Right lobe of liver (tissue), 6 donors: Measurements from ENCODE around the gene USP1. TPM values are rescaled to one million over a fixed set of nuclear protein-coding genes. Genes with fewer than 3 reads are reported as not detected.

Experiments
- ATAC-seq, 4 donors: fragments of 200-7000 bp; cut with Tn5 transposase; one replicate each; pipeline ENCODE4 v1.9.1; 2020; ENCODE audit warnings: mild to moderate bottlenecking in 4 of 4, moderate library complexity in 4 of 4
- DNase-seq, 3 donors: peaks; one replicate each; pipeline ENCODE4 v3.0.0-alpha.2; 2020
- H3K27ac ChIP-seq, 3 donors: fragments of 200-600 bp; one replicate each; pipeline ENCODE4 v1.8.0; 2022
- H3K27me3 ChIP-seq, 2 donors: fragments of 200-600 bp; one replicate each; pipeline ENCODE4 v1.8.0; 2022
- H3K36me3 ChIP-seq, 4 donors: fragments of 200-600 bp; sonication (generic) in 1 of 4; one replicate each; pipeline versions ENCODE4 v1.5.1 to v1.8.0; 2017 to 2022; ENCODE audit warnings: control low read depth in 1 of 4
- H3K4me1 ChIP-seq, 4 donors: fragments of 200-600 bp; sonication (generic) in 1 of 4; one replicate each; pipeline versions ENCODE4 v1.5.1 to v1.8.0; 2017 to 2022; ENCODE audit warnings: control low read depth in 1 of 4
- H3K4me3 ChIP-seq, 3 donors: fragments of 200-600 bp; one replicate each; pipeline ENCODE4 v1.8.0; 2022
- H3K9me3 ChIP-seq, 4 donors: fragments of 200-600 bp; sonication (generic) in 1 of 4; one replicate each; pipeline versions ENCODE4 v1.5.1 to v1.8.0; 2017 to 2022; ENCODE audit warnings: control low read depth in 1 of 4
- POLR2A ChIP-seq: fragments of 450-650 bp; IDR thresholded peaks from one replicate; pipeline ENCODE4 v1.6.1; 2017; ENCODE audit warnings: antibody characterized with exemption, mild to moderate bottlenecking
- WGBS: methylation state at CpG from one replicate; pipeline ENCODE4 v1.1.6; 2018; ENCODE audit warnings: low coverage, low lambda C conversion rate; ENCODE audit not compliant: insufficient coverage; ENCODE audit errors: missing lambda C conversion rate; 5-methylcytosine and 5-hydroxymethylcytosine counted together
- intact Hi-C, 2 donors: fragments of 100-400 bp; cut with DNase I; formaldehyde crosslinking; loops; one replicate each; pipeline versions ENCODE4 v1.11.2 to v1.14.1; 2022
- total RNA-seq, 6 experiments: library from RNA; depleted of rRNA in 2 of 6; stranded (reverse); fragments of >200 nt in 2 of 6; fragmentation: NEBNext Ultra II Directional in 3 of 6; extraction: Animal tissue kit (Norgen Biotek cat#: 25700) in 3 of 6; gene quantifications; one replicate each; pipeline versions ENCODE4 v1.1.0 to v1.2.4, GENCODE V29; 2016 to 2023
- TF ChIP-seq, protein P1 (sequence below), 4 donors: fragments of 200-600 bp in 3 of 4; fragments of 450-650 bp in 1 of 4; IDR thresholded peaks; one replicate each; pipeline versions ENCODE4 v1.5.1 to v1.8.0; 2016 to 2022; ENCODE audit warnings: antibody characterized with exemption in 4 of 4, mild to moderate bottlenecking in 2 of 4
- donor health status: DM: no; HTN: yes; CAD: no.
- donor health status: DM: no; HTN: no; CAD: no.
- donor health status: DM: no; HTN: no; CAD: no.
- donor health status: DM: no; HTN: yes; CAD: no.
- donor health status: DM: no; HTN: yes; CAD: no.

The USP1 gene
- total RNA-seq, 6 experiments from 2014 or later = 4.9 to 8.4 (median 6.6) TPM

DNA sequence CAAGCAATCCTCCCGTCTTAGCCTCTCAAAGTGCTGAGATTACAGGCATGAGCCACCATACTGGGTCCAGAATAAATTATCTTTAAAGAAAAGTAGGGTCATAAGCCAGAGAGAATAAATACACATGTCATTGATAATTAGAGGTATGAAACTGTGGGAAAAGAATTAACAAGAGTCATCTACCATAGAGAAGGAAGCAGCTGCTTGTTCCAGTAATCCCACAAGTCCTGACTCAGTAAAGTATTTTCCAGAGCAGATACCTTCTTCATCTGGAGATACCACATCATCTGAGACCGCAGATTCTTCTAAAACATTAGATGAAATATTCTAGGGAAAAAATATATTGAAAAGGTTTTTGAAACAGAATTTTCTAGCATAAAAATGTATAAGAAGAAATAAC lies 55.7 kb downstream of the USP1 start:
- 93% methylated on average over 1 of the region's 2 CpGs for WGBS
- Histone ChIP-seq H3K9me3 (peaks cover 0 to 2% (median 0%) of the 10 kb centered on the region in 4 donors), H3K27ac (no peak overlapping the region), H3K4me3 (no peak overlapping the region), H3K27me3 (no peaks in the 10 kb centered on the region), H3K36me3 (peaks cover 0 to 24% (median 1%) of the 10 kb centered on the region in 4 donors), H3K4me1 (no peaks in the 10 kb centered on the region)
- intact Hi-C loops = no loop called here
- ATAC-seq (no peak), DNase-seq (no peak)
- TF ChIP-seq, protein P1, sequence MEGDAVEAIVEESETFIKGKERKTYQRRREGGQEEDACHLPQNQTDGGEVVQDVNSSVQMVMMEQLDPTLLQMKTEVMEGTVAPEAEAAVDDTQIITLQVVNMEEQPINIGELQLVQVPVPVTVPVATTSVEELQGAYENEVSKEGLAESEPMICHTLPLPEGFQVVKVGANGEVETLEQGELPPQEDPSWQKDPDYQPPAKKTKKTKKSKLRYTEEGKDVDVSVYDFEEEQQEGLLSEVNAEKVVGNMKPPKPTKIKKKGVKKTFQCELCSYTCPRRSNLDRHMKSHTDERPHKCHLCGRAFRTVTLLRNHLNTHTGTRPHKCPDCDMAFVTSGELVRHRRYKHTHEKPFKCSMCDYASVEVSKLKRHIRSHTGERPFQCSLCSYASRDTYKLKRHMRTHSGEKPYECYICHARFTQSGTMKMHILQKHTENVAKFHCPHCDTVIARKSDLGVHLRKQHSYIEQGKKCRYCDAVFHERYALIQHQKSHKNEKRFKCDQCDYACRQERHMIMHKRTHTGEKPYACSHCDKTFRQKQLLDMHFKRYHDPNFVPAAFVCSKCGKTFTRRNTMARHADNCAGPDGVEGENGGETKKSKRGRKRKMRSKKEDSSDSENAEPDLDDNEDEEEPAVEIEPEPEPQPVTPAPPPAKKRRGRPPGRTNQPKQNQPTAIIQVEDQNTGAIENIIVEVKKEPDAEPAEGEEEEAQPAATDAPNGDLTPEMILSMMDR (IDR thresholded peaks at IDR 0.05) = no peak
- TF ChIP-seq POLR2A = no peak

GRCh38 chr1:62493656-62494055 lies 56.8 kb downstream of the USP1 start:
- Histone ChIP-seq H3K4me3 (no peak overlapping the region), H3K27me3 (no peaks in the 10 kb centered on the region), H3K4me1 (no peaks in the 10 kb centered on the region), H3K9me3 (peaks cover 0 to 2% (median 0%) of the 10 kb centered on the region in 4 donors), H3K36me3 (peaks cover 0 to 21% (median 1%) of the 10 kb centered on the region in 4 donors), H3K27ac (no peak overlapping the region)
- TF ChIP-seq, protein P1 (IDR thresholded peaks at IDR 0.05) = no peak
- no peak for TF ChIP-seq POLR2A
- intact Hi-C loops = no loop called here
- DNase-seq = no peak
- WGBS = 93% methylated on average over 3 of the region's 3 CpGs
- no peak for ATAC-seq

GRCh38 chr1:62494137-62494536 lies 57.3 kb downstream of the USP1 start:
- Histone ChIP-seq H3K9me3 (peaks cover 0 to 2% (median 0%) of the 10 kb centered on the region in 4 donors), H3K27ac (no peak overlapping the region), H3K4me1 (no peaks in the 10 kb centered on the region), H3K4me3 (no peak overlapping the region), H3K36me3 (peaks cover 0 to 21% (median 1%) of the 10 kb centered on the region in 4 donors), H3K27me3 (no peaks in the 10 kb centered on the region)
- DNase-seq (no peak), ATAC-seq (no peak)
- intact Hi-C loops = no loop called here
- WGBS = 85% methylated on average over 4 of the region's 4 CpGs
- no peak for TF ChIP-seq POLR2A

GRCh38 chr1:62500210-62500609 lies 63.4 kb downstream of the USP1 start:
- H3K4me3 ChIP-seq = no peak overlapping the region
- no peak for ATAC-seq
- DNase-seq = no peak
- H3K27ac ChIP-seq = no peak overlapping the region
- no peaks in the 10 kb centered on the region for H3K27me3 ChIP-seq
- peaks cover 0 to 8% (median 0%) of the 10 kb centered on the region in 4 donors for H3K36me3 ChIP-seq
- H3K9me3 ChIP-seq = peaks cover 0 to 2% (median 0%) of the 10 kb centered on the region in 4 donors
- H3K4me1 ChIP-seq = no peaks in the 10 kb centered on the region
- intact Hi-C loops = no loop called here
- no peak for TF ChIP-seq POLR2A
- TF ChIP-seq, protein P1 (IDR thresholded peaks at IDR 0.05) = no peak

Other genes with a start within 250 kb of the USP1 start
- gene L1TD1, start 242.2 kb upstream of the USP1 start, total RNA-seq = under 1 TPM in 1 of 6 experiments, not detected in 5; 0.04 TPM
- gene KANK4, start 117.6 kb upstream of the USP1 start, total RNA-seq = 1 to 10 TPM in 4 of 6 experiments, under 1 TPM in 2; 0.18 to 6.7 (median 1.3) TPM
- gene ANGPTL3, start 160.5 kb downstream of the USP1 start, total RNA-seq = 100 to 1,000 TPM; 227 to 411 (median 245) TPM